HTR-8/SVneo (cell line): ENCODE measurements around the gene COL11A2.
A peak's percentile ranks its signal among the peaks of the same experiment; 100 is the strongest.
"Not testable (repeated sequence)": the region's sequence is repeated elsewhere in the genome, so short reads cannot be mapped to it uniquely, and the experiment has no call there.

Experiments used
- DNase-seq: peaks from one replicate; pipeline ENCODE4 v3.0.0; 2011; ENCODE audit warnings: low spot score, mixed read lengths; ENCODE audit not compliant: insufficient read length
- FAIRE-seq: peaks from 2 replicates; lab custom pipeline; 2011; peaks lifted over from hg19 to GRCh38; lab: Jason Lieb, UNC

The COL11A2 gene

GRCh38 chr6:33161354-33162331, 30.6 kb downstream of the COL11A2 start:
- DNase-seq (peak; percentile 82), FAIRE-seq (peak; percentile 76)

GRCh38 chr6:33160728-33161344, 31.4 kb downstream of the COL11A2 start:
- peak; percentile 90 for FAIRE-seq

GRCh38 chr6:33160096-33160495, 32.2 kb downstream of the COL11A2 start:
- FAIRE-seq, result no peak
- DNase-seq, result no peak

More at GRCh38 chr6:33160728-33161344, 31.4 kb downstream of the COL11A2 start:
- peak; percentile 82 for DNase-seq

GRCh38 chr6:33156964-33157363, 35.3 kb downstream of the COL11A2 start:
- no peak for DNase-seq
- no peak for FAIRE-seq

- DNase-seq (no peak), FAIRE-seq (no peak)
Measured at GRCh38 chr6:33156561-33156960, 35.7 kb downstream of the COL11A2 start.

GRCh38 chr6:33154349-33154748, 37.9 kb downstream of the COL11A2 start:
- DNase-seq (no peak), FAIRE-seq (no peak)

- DNase-seq, result no peak
- no peak for FAIRE-seq
Measured at GRCh38 chr6:33151050-33151449, 41.2 kb downstream of the COL11A2 start.

- not testable (repeated sequence) for DNase-seq, FAIRE-seq
Measured at GRCh38 chr6:33150560-33150959, 41.7 kb downstream of the COL11A2 start.

GRCh38 chr6:33147807-33148666, 44.2 kb downstream of the COL11A2 start:
- peak; percentile 47 for DNase-seq
- no peak for FAIRE-seq

GRCh38 chr6:33144373-33144772, 47.9 kb downstream of the COL11A2 start:
- no peak for FAIRE-seq
- DNase-seq, result no peak

- DNase-seq, result no peak
- no peak for FAIRE-seq
Measured at GRCh38 chr6:33143113-33143770, 49.0 kb downstream of the COL11A2 start.

GRCh38 chr6:33142501-33143070, 49.7 kb downstream of the COL11A2 start:
- no peak for FAIRE-seq
- no peak for DNase-seq

- FAIRE-seq, result no peak
- no peak for DNase-seq
Measured at GRCh38 chr6:33140556-33140955, 51.7 kb downstream of the COL11A2 start.

- FAIRE-seq, result no peak
- DNase-seq, result no peak
Measured at GRCh38 chr6:33139596-33140206, 52.6 kb downstream of the COL11A2 start.

GRCh38 chr6:33136310-33136900, 55.9 kb downstream of the COL11A2 start:
- FAIRE-seq (no peak), DNase-seq (no peak)

GRCh38 chr6:33132081-33132524, 60.2 kb downstream of the COL11A2 start:
- DNase-seq (no peak), FAIRE-seq (no peak)

- DNase-seq, result no peak
- FAIRE-seq, result no peak
Measured at GRCh38 chr6:33128318-33128717, 63.9 kb downstream of the COL11A2 start.

- peak; percentile 32 for DNase-seq
- no peak for FAIRE-seq
Measured at GRCh38 chr6:33126101-33126714, 66.1 kb downstream of the COL11A2 start.
